ENCODE data around the gene RNF19B.

- TF ChIP-seq EZH2 (optimal IDR thresholded peaks at IDR 0.05; ENCODE audit: low read depth, low read length) (no peak), CTCF (IDR thresholded peaks at IDR 0.05; ENCODE audit: low read length) (no peak; the same call in 1 of the 2 replicates), EZH2phosphoT487 (IDR thresholded peaks at IDR 0.05; ENCODE audit: low read length) (no peak)
Measured at GRCh38 chr1:33001282-33001681, 36.7 kb upstream of the RNF19B start.

Measured in MM.1S (cell line).